ENCODE results near the gene CNNM3.

DNA sequence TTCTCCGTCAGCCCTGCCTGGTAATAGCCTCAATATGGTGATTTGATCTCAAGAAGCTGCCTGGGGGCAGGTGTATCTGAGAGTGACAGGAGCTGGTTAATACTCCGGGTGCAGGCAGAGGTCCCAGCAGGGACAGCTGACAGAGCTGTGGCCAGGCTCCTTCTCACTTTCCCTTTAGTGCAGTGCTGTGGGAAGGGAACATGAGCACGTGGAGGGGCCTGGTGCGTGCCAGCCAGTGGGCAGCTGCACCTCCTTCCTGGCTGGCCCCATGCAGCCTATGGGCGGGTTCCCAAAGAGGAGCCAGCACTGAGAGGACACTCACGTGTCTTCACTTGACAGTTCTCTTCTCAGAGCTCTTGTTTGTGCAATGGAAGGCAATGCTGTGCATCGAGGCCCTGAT lies 46.3 kb upstream of the CNNM3 start:
- TF ChIP-seq, protein P1, sequence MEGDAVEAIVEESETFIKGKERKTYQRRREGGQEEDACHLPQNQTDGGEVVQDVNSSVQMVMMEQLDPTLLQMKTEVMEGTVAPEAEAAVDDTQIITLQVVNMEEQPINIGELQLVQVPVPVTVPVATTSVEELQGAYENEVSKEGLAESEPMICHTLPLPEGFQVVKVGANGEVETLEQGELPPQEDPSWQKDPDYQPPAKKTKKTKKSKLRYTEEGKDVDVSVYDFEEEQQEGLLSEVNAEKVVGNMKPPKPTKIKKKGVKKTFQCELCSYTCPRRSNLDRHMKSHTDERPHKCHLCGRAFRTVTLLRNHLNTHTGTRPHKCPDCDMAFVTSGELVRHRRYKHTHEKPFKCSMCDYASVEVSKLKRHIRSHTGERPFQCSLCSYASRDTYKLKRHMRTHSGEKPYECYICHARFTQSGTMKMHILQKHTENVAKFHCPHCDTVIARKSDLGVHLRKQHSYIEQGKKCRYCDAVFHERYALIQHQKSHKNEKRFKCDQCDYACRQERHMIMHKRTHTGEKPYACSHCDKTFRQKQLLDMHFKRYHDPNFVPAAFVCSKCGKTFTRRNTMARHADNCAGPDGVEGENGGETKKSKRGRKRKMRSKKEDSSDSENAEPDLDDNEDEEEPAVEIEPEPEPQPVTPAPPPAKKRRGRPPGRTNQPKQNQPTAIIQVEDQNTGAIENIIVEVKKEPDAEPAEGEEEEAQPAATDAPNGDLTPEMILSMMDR (IDR thresholded peaks at IDR 0.05; ENCODE audit: poor library complexity): no peak
- TF ChIP-seq EZH2phosphoT487 (IDR thresholded peaks at IDR 0.05; ENCODE audit: low read depth, severe bottlenecking, unreplicated experiment): no peak
- TF ChIP-seq EZH2 (IDR thresholded peaks at IDR 0.05; ENCODE audit: borderline replicate concordance): no peak

Data from hepatocyte (in vitro differentiated cells).